GM13976 (cell line): ENCODE data around the gene KIAA1210.

Experiments used
- DNase-seq: peaks from one replicate; pipeline ENCODE4 v3.0.0; 2012; ENCODE audit warnings: low spot score
- CTCF ChIP-seq: IDR thresholded peaks from 2 replicates; pipeline ENCODE4 v1.5.1; 2012; ENCODE audit warnings: borderline replicate concordance, mild to moderate bottlenecking; ENCODE audit not compliant: insufficient read depth; ENCODE audit errors: extremely low read depth, missing control alignments, control extremely low read depth
- in situ Hi-C: fragments of 300-500 bp; cut with MboI; formaldehyde crosslinking; loops from one replicate; pipeline ENCODE4 v1.12.0; 2022; ENCODE audit warnings: low sequenced_read_pairs, mixed read lengths, inconsistent platforms; ENCODE audit not compliant: unreplicated experiment

The KIAA1210 gene

GRCh38 chrX:119073200-119073905 lies 54.3 kb downstream of the KIAA1210 start:
- no peak for TF ChIP-seq CTCF
- no peak for DNase-seq
- in situ Hi-C loops, result no loop called here

GRCh38 chrX:119072744-119073143 lies 54.9 kb downstream of the KIAA1210 start, which contains the start of gene CT47C1:
Gene CT47C1, plus strand, starts transcription at chrX:119072993. Its CDS starts 233 bp downstream, at chrX:119073226.
- in situ Hi-C loops, result no loop called here
- TF ChIP-seq CTCF, result no peak
- DNase-seq, result no peak

- in situ Hi-C loops, result no loop called here
- peak; percentile 28 for DNase-seq
- TF ChIP-seq CTCF, result no peak
Measured at GRCh38 chrX:119071381-119071780, 56.2 kb downstream of the KIAA1210 start.

- TF ChIP-seq CTCF, result no peak
- DNase-seq, result no peak
- in situ Hi-C loops, result no loop called here
Measured at GRCh38 chrX:119069762-119070161, 57.9 kb downstream of the KIAA1210 start.

GRCh38 chrX:119069128-119069527 lies 58.5 kb downstream of the KIAA1210 start:
- in situ Hi-C loops, result no loop called here
- no peak for DNase-seq
- no peak for TF ChIP-seq CTCF

- in situ Hi-C loops, result no loop called here
- no peak for TF ChIP-seq CTCF
- DNase-seq, result peak; percentile 25
Measured at GRCh38 chrX:119067023-119067739, 60.4 kb downstream of the KIAA1210 start.

GRCh38 chrX:119063428-119063827 lies 64.2 kb downstream of the KIAA1210 start:
- in situ Hi-C loops, result no loop called here
- TF ChIP-seq CTCF, result no peak
- DNase-seq, result no peak
